HepG2 (cell line): Measurements from ENCODE around the gene FEV. TPM values are rescaled to one million over a fixed set of nuclear protein-coding genes. Genes with fewer than 3 reads are reported as not detected.

Experiments used
- HNRNPL ChIP-seq: fragments of 200-400 bp; formaldehyde crosslinking; IDR thresholded peaks from 2 replicates; pipeline ENCODE4 v1.6.1; 2017; ENCODE audit warnings: mild to moderate bottlenecking, low read depth, low read length
- HNRNPUL1 ChIP-seq: fragments of 200-400 bp; formaldehyde crosslinking; IDR thresholded peaks from 2 replicates; pipeline ENCODE4 v1.6.1; 2017; ENCODE audit warnings: low read depth, mild to moderate bottlenecking, low read length, moderate library complexity
- HOXA5 ChIP-seq: sonication (generic); formaldehyde crosslinking; IDR thresholded peaks from 2 replicates; pipeline ENCODE4 v1.4.0; 2020; ENCODE audit warnings: missing genetic modification reagents
- JDP2 ChIP-seq: sonication (generic); formaldehyde crosslinking; IDR thresholded peaks from 2 replicates; pipeline ENCODE4 v1.8.1; 2022; ENCODE audit warnings: missing genetic modification reagents, borderline replicate concordance
- KLF12 ChIP-seq: sonication (generic); formaldehyde crosslinking; IDR thresholded peaks from 2 replicates; pipeline ENCODE4 v1.4.0; 2020; ENCODE audit warnings: missing genetic modification reagents, borderline replicate concordance
- RBFOX2 ChIP-seq: fragments of 200-400 bp; formaldehyde crosslinking; IDR thresholded peaks from 2 replicates; pipeline ENCODE4 v1.6.1; 2017; ENCODE audit warnings: low read depth, mild to moderate bottlenecking, low read length
- RORA ChIP-seq: sonication (generic); formaldehyde crosslinking; IDR thresholded peaks from 2 replicates; pipeline ENCODE4 v1.5.0; 2020; ENCODE audit warnings: mild to moderate bottlenecking, missing genetic modification reagents, moderate library complexity
- SAP130 ChIP-seq: IDR thresholded peaks from 2 replicates; pipeline ENCODE4 v1.6.1; 2016; ENCODE audit warnings: low read depth
- TGIF2 ChIP-seq: IDR thresholded peaks from 2 replicates; pipeline ENCODE4 v1.6.1; 2016; ENCODE audit warnings: control low read depth, missing compliant biosample characterization
- ZFP90 ChIP-seq: sonication (generic); formaldehyde crosslinking; IDR thresholded peaks from 2 replicates; pipeline ENCODE4 v1.8.0; 2022; ENCODE audit warnings: missing genetic modification reagents, mild to moderate bottlenecking, inconsistent platforms, borderline replicate concordance
- ZNF138 ChIP-seq: sonication (generic); formaldehyde crosslinking; IDR thresholded peaks from 2 replicates; pipeline ENCODE4 v1.5.0; 2020; ENCODE audit warnings: mild to moderate bottlenecking, low read depth, missing genetic modification reagents
- ZNF256 ChIP-seq: sonication (generic); formaldehyde crosslinking; conservative IDR thresholded peaks from 2 replicates; pipeline ENCODE4 v1.4.0; 2020; ENCODE audit warnings: missing genetic modification reagents
- ZNF83 ChIP-seq: sonication (generic); formaldehyde crosslinking; IDR thresholded peaks from 2 replicates; pipeline ENCODE4 v1.4.0; 2020; ENCODE audit warnings: missing genetic modification reagents, mild to moderate bottlenecking, borderline replicate concordance
- polyA plus RNA-seq, 8 experiments: library from polyadenylated mRNA; depleted of rRNA in 3 of 8; stranded (reverse) in 7 of 8; unstranded in 1 of 8; fragments of >200 nt; fragmentation: Illumina TruSeq in 4 of 8; extraction: Trizol in 4 of 8; gene quantifications; 2 replicates each; pipeline versions ENCODE4 v1.2.1 to v1.2.3, GENCODE V29; 2011 to 2016; ENCODE audit warnings: low read depth in 4 of 8, missing spikeins in 1 of 8, mixed read lengths in 1 of 8; ENCODE audit not compliant: insufficient read depth in 1 of 8
- total RNA-seq, 5 experiments: library from RNA; depleted of rRNA; stranded (reverse); fragments of >200 nt; fragmentation: Illumina TruSeq; extraction: Trizol; gene quantifications; 2 replicates each; pipeline ENCODE4 v1.2.3, GENCODE V29; 2016; ENCODE audit warnings: low read depth in 1 of 5
- TF ChIP-seq, protein P1 (sequence below): sonication (generic); formaldehyde crosslinking; IDR thresholded peaks from 2 replicates; pipeline ENCODE4 v1.4.0; 2020; ENCODE audit warnings: missing genetic modification reagents, borderline replicate concordance
- TF ChIP-seq, protein P2 (sequence below): sonication (generic); formaldehyde crosslinking; IDR thresholded peaks from 2 replicates; pipeline ENCODE4 v1.4.0; 2020; ENCODE audit warnings: missing genetic modification reagents
- TF ChIP-seq, protein P3 (sequence below): sonication (generic); formaldehyde crosslinking; IDR thresholded peaks from 2 replicates; pipeline ENCODE4 v1.8.1; 2023; ENCODE audit warnings: missing genetic modification reagents, inconsistent platforms, borderline replicate concordance
- TF ChIP-seq, protein P4 (sequence below): sonication (generic); formaldehyde crosslinking; IDR thresholded peaks from 2 replicates; pipeline ENCODE4 v1.5.0; 2020; ENCODE audit warnings: missing genetic modification reagents
- TF ChIP-seq, protein P5 (sequence below): IDR thresholded peaks from 2 replicates; pipeline ENCODE4 v1.6.1; 2016; ENCODE audit warnings: low read depth, control low read depth

The FEV gene
- total and polyA plus RNA-seq, 2 of the 13 experiments (the other 11 are each of a cell fraction or from before 2014, with no cell fraction given): not detected

DNA sequence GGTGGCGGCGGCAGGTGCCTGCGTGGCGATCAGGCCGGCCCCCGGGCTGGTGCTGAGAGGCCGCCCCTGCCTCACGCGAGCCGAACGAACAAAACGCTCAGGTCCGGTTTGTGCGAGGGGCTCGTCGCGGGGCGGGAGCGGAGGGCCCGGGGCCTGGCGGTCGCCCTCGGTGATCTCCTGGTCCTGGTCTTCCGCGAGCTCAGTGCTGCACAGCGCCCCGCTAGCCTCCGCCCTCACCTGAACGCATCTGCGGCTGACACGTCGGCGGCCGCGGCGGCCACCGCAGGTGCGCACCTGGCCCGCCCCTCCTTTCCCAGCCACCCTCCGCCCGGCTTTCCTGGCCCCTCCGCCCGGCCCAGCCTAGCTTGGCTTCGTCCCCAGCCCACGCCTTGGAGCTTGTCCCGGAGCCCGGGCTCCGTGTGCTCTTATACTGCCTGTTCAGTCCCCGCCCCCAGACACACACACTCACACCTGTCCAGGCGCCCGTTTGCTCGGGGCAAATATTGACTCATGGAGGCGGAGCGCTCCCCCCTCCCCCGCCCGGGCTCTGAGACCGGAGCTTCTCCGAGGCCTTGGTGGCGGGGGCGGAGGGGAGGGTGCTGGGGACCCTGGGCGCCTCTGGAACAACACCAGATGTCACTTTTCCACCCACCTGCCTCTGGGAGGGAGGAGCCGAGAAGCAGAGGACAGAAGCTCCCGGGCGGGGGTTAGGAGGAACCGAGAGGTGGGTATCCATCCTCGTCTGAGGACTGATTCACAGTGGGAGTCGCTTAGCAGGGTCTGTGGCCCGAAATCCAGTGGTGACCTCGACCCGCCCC is 16.8 kb upstream of the FEV start (continued):
- TF ChIP-seq, protein P1, sequence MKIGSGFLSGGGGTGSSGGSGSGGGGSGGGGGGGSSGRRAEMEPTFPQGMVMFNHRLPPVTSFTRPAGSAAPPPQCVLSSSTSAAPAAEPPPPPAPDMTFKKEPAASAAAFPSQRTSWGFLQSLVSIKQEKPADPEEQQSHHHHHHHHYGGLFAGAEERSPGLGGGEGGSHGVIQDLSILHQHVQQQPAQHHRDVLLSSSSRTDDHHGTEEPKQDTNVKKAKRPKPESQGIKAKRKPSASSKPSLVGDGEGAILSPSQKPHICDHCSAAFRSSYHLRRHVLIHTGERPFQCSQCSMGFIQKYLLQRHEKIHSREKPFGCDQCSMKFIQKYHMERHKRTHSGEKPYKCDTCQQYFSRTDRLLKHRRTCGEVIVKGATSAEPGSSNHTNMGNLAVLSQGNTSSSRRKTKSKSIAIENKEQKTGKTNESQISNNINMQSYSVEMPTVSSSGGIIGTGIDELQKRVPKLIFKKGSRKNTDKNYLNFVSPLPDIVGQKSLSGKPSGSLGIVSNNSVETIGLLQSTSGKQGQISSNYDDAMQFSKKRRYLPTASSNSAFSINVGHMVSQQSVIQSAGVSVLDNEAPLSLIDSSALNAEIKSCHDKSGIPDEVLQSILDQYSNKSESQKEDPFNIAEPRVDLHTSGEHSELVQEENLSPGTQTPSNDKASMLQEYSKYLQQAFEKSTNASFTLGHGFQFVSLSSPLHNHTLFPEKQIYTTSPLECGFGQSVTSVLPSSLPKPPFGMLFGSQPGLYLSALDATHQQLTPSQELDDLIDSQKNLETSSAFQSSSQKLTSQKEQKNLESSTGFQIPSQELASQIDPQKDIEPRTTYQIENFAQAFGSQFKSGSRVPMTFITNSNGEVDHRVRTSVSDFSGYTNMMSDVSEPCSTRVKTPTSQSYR: peak; percentile 95
- TF ChIP-seq, protein P2, sequence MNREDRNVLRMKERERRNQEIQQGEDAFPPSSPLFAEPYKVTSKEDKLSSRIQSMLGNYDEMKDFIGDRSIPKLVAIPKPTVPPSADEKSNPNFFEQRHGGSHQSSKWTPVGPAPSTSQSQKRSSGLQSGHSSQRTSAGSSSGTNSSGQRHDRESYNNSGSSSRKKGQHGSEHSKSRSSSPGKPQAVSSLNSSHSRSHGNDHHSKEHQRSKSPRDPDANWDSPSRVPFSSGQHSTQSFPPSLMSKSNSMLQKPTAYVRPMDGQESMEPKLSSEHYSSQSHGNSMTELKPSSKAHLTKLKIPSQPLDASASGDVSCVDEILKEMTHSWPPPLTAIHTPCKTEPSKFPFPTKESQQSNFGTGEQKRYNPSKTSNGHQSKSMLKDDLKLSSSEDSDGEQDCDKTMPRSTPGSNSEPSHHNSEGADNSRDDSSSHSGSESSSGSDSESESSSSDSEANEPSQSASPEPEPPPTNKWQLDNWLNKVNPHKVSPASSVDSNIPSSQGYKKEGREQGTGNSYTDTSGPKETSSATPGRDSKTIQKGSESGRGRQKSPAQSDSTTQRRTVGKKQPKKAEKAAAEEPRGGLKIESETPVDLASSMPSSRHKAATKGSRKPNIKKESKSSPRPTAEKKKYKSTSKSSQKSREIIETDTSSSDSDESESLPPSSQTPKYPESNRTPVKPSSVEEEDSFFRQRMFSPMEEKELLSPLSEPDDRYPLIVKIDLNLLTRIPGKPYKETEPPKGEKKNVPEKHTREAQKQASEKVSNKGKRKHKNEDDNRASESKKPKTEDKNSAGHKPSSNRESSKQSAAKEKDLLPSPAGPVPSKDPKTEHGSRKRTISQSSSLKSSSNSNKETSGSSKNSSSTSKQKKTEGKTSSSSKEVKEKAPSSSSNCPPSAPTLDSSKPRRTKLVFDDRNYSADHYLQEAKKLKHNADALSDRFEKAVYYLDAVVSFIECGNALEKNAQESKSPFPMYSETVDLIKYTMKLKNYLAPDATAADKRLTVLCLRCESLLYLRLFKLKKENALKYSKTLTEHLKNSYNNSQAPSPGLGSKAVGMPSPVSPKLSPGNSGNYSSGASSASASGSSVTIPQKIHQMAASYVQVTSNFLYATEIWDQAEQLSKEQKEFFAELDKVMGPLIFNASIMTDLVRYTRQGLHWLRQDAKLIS (CRISPR knock-in tag): no peak
- TF ChIP-seq RBFOX2 (peak; percentile 65), JDP2 (CRISPR knock-in tag) (no peak; the same call in 1 of the 2 replicates), ZFP90 (CRISPR knock-in tag) (peak; percentile 26; the same call in 1 of the 2 replicates), TGIF2 (CRISPR knock-in tag) (no peak), RORA (no peak), ZNF138 (CRISPR knock-in tag) (no peak), KLF12 (CRISPR knock-in tag) (0 out of 2 replicates have a peak, but pooled peaks have one; percentile 45), ZNF83 (CRISPR knock-in tag) (no peak), HNRNPL (no peak), HOXA5 (peak; percentile 66; the same call in 1 of the 2 replicates), HNRNPUL1 (no peak), SAP130 (CRISPR knock-in tag) (peak; percentile 79), ZNF256 (CRISPR knock-in tag) (no peak)
- TF ChIP-seq, protein P3, sequence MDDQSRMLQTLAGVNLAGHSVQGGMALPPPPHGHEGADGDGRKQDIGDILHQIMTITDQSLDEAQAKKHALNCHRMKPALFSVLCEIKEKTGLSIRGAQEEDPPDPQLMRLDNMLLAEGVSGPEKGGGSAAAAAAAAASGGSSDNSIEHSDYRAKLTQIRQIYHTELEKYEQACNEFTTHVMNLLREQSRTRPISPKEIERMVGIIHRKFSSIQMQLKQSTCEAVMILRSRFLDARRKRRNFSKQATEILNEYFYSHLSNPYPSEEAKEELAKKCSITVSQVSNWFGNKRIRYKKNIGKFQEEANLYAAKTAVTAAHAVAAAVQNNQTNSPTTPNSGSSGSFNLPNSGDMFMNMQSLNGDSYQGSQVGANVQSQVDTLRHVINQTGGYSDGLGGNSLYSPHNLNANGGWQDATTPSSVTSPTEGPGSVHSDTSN (CRISPR knock-in tag): no peak
- TF ChIP-seq, protein P4, sequence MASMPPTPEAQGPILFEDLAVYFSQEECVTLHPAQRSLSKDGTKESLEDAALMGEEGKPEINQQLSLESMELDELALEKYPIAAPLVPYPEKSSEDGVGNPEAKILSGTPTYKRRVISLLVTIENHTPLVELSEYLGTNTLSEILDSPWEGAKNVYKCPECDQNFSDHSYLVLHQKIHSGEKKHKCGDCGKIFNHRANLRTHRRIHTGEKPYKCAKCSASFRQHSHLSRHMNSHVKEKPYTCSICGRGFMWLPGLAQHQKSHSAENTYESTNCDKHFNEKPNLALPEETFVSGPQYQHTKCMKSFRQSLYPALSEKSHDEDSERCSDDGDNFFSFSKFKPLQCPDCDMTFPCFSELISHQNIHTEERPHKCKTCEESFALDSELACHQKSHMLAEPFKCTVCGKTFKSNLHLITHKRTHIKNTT (CRISPR knock-in tag): no peak
- TF ChIP-seq, protein P5, sequence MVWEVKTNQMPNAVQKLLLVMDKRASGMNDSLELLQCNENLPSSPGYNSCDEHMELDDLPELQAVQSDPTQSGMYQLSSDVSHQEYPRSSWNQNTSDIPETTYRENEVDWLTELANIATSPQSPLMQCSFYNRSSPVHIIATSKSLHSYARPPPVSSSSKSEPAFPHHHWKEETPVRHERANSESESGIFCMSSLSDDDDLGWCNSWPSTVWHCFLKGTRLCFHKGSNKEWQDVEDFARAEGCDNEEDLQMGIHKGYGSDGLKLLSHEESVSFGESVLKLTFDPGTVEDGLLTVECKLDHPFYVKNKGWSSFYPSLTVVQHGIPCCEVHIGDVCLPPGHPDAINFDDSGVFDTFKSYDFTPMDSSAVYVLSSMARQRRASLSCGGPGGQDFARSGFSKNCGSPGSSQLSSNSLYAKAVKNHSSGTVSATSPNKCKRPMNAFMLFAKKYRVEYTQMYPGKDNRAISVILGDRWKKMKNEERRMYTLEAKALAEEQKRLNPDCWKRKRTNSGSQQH (CRISPR knock-in tag): no peak
